Measurements from ENCODE around the gene DYSF. TPM values are rescaled to one million over a fixed set of nuclear protein-coding genes. Genes with fewer than 3 reads are reported as not detected.

DYSF gene
- total and polyA plus RNA-seq, 8 donors, result 1.1 to 5.5 (median 2.1) TPM

GRCh38 chr2:71530641-71531332 is 77.4 kb downstream of the DYSF start:
- Histone ChIP-seq H3K9me3 (no peaks in the 10 kb centered on the region), H3K4me3 (no peak overlapping the region), H3K27me3 (no peaks in the 10 kb centered on the region), H3K36me3 (no peaks in the 10 kb centered on the region), H3K27ac (no peak overlapping the region), H3K4me1 (no peaks in the 10 kb centered on the region)
- TF ChIP-seq, protein P1, sequence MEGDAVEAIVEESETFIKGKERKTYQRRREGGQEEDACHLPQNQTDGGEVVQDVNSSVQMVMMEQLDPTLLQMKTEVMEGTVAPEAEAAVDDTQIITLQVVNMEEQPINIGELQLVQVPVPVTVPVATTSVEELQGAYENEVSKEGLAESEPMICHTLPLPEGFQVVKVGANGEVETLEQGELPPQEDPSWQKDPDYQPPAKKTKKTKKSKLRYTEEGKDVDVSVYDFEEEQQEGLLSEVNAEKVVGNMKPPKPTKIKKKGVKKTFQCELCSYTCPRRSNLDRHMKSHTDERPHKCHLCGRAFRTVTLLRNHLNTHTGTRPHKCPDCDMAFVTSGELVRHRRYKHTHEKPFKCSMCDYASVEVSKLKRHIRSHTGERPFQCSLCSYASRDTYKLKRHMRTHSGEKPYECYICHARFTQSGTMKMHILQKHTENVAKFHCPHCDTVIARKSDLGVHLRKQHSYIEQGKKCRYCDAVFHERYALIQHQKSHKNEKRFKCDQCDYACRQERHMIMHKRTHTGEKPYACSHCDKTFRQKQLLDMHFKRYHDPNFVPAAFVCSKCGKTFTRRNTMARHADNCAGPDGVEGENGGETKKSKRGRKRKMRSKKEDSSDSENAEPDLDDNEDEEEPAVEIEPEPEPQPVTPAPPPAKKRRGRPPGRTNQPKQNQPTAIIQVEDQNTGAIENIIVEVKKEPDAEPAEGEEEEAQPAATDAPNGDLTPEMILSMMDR (IDR thresholded peaks at IDR 0.05), result peak in 2 of 4 donors; percentile 28 to 36
- no peak for FAIRE-seq
- peak in 3 of 4 donors; percentile 66 to 78 (median 69) for ATAC-seq
- no peak for DNase-seq
- intact Hi-C loops (cut with DNase I), result no loop called here
- WGBS, 2 donors, result 67 to 72% methylated on average over 7 of the region's 7 CpGs

GRCh38 chr2:71531522-71532047 is 78.2 kb downstream of the DYSF start:
- ATAC-seq (peak in 3 of 4 donors; percentile 34 to 44 (median 43)), DNase-seq (peak in 1 of 6 donors; percentile 2), FAIRE-seq (no peak)
- Histone ChIP-seq H3K27me3 (no peaks in the 10 kb centered on the region), H3K27ac (no peak overlapping the region), H3K9me3 (no peaks in the 10 kb centered on the region), H3K4me1 (no peaks in the 10 kb centered on the region), H3K4me3 (no peak overlapping the region), H3K36me3 (no peaks in the 10 kb centered on the region)
- TF ChIP-seq, protein P1 (IDR thresholded peaks at IDR 0.05), result no peak
- intact Hi-C loops (cut with DNase I), result no loop called here
- 40 to 43% methylated on average over 9 of the region's 9 CpGs for WGBS, 2 donors

- DNase-seq (peak in 1 of 6 donors; percentile 19), ATAC-seq (no peak), FAIRE-seq (no peak)
- H3K9me3 ChIP-seq, result no peaks in the 10 kb centered on the region
- H3K27ac ChIP-seq, result no peak overlapping the region
- intact Hi-C loops (cut with DNase I), result no loop called here
- no peaks in the 10 kb centered on the region for H3K27me3 ChIP-seq
- no peaks in the 10 kb centered on the region for H3K4me1 ChIP-seq
- H3K4me3 ChIP-seq, result no peak overlapping the region
- 76 to 80% methylated on average over 2 of the region's 2 CpGs for WGBS, 2 donors
- H3K36me3 ChIP-seq, result no peaks in the 10 kb centered on the region
- TF ChIP-seq, protein P1 (IDR thresholded peaks at IDR 0.05), result no peak
Observed at GRCh38 chr2:71532327-71532726, 79.0 kb downstream of the DYSF start.

DNA sequence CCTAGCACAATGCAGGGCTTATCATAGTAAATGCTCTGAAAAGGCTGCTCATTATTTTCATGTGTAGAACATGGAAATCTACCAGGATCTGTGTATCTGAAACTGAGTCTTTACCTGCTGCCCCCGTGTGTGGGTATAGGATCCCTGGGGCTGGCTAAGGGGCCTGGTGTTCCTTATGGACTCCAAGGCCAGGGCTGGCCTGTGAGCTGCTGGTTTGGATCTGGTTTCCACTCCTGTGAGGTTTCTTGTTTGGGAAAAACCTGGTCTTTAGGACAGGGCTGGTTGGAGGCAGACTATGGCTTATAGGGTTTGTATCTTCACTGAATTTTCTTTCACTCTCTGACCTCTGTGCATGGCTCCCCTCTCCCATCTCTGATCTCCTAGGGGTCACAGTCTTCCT is 80.8 kb downstream of the DYSF start:
- H3K36me3 ChIP-seq, result no peaks in the 10 kb centered on the region
- TF ChIP-seq, protein P1 (IDR thresholded peaks at IDR 0.05), result no peak
- H3K4me3 ChIP-seq, result no peak overlapping the region
- DNase-seq, result no peak
- no peak for ATAC-seq
- no peaks in the 10 kb centered on the region for H3K4me1 ChIP-seq
- 59 to 71% methylated on average over 1 of the region's 1 CpG for WGBS, 2 donors
- H3K27me3 ChIP-seq, result no peaks in the 10 kb centered on the region
- FAIRE-seq, result no peak
- H3K27ac ChIP-seq, result no peak overlapping the region
- intact Hi-C loops (cut with DNase I), result no loop called here
- no peaks in the 10 kb centered on the region for H3K9me3 ChIP-seq

- TF ChIP-seq, protein P1 (IDR thresholded peaks at IDR 0.05), result no peak
- WGBS, 2 donors, result 70 to 88% methylated on average over 4 of the region's 4 CpGs
Observed at GRCh38 chr2:71534826-71535225, 81.5 kb downstream of the DYSF start.

More at GRCh38 chr2:71534826-71535225, 81.5 kb downstream of the DYSF start:
- Histone ChIP-seq H3K4me3 (no peak overlapping the region), H3K36me3 (no peaks in the 10 kb centered on the region), H3K27me3 (no peaks in the 10 kb centered on the region), H3K27ac (no peak overlapping the region), H3K9me3 (no peaks in the 10 kb centered on the region), H3K4me1 (no peaks in the 10 kb centered on the region)
- peak in 1 of 6 donors; percentile 35 for DNase-seq
- no peak for FAIRE-seq
- ATAC-seq, result no peak
- intact Hi-C loops (cut with DNase I), result no loop called here
